GM12872 (cell line): ENCODE measurements around the gene TTLL10.

Experiments
- CTCF ChIP-seq: IDR thresholded peaks from 3 replicates; pipeline ENCODE4 v1.5.1; 2011; ENCODE audit warnings: low read depth, mild to moderate bottlenecking, low read length, moderate library complexity; ENCODE audit not compliant: insufficient read depth

TTLL10 gene

GRCh38 chr1:1206966-1207531, 33.4 kb downstream of the TTLL10 start:
- TF ChIP-seq CTCF = 0 out of 3 replicates have a peak, but pooled peaks have one; percentile 10

GRCh38 chr1:1207571-1207892, 33.9 kb downstream of the TTLL10 start:
- TF ChIP-seq CTCF = no peak

GRCh38 chr1:1208713-1209433, 35.2 kb downstream of the TTLL10 start:
- no peak for TF ChIP-seq CTCF

GRCh38 chr1:1210726-1211540, 37.3 kb downstream of the TTLL10 start:
- TF ChIP-seq CTCF = no peak

GRCh38 chr1:1211541-1212441, 38.1 kb downstream of the TTLL10 start:
- TF ChIP-seq CTCF = no peak

- no peak for TF ChIP-seq CTCF
Measured at GRCh38 chr1:1212780-1213344, 39.2 kb downstream of the TTLL10 start.
